Measurements from ENCODE around the gene ZSCAN20.

DNA sequence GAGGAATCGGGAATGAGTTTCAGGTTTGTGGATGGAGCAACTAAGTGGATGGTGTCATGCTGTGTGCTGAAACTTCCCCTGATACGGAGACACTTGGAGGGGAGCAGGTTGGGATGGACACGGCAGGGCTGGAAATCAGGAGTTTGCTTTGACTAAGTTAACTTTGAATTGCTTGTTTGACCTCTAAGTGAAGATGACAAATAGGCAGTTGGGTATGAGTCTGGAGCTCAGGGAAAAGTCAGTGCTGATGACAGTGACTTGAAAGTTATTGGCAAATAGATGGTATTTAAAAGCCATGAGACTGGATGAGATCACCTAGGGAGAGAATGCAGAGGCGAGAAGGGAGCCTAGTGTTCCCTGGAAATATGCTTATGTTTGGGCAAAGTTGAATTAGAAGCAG lies 12.8 kb upstream of the ZSCAN20 start:
- TF ChIP-seq, protein P1, sequence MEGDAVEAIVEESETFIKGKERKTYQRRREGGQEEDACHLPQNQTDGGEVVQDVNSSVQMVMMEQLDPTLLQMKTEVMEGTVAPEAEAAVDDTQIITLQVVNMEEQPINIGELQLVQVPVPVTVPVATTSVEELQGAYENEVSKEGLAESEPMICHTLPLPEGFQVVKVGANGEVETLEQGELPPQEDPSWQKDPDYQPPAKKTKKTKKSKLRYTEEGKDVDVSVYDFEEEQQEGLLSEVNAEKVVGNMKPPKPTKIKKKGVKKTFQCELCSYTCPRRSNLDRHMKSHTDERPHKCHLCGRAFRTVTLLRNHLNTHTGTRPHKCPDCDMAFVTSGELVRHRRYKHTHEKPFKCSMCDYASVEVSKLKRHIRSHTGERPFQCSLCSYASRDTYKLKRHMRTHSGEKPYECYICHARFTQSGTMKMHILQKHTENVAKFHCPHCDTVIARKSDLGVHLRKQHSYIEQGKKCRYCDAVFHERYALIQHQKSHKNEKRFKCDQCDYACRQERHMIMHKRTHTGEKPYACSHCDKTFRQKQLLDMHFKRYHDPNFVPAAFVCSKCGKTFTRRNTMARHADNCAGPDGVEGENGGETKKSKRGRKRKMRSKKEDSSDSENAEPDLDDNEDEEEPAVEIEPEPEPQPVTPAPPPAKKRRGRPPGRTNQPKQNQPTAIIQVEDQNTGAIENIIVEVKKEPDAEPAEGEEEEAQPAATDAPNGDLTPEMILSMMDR (IDR thresholded peaks at IDR 0.05): no peak
- no peak for TF ChIP-seq POLR2A (IDR thresholded peaks at IDR 0.05)
